ENCODE data around the gene USH1G.

The USH1G gene

DNA sequence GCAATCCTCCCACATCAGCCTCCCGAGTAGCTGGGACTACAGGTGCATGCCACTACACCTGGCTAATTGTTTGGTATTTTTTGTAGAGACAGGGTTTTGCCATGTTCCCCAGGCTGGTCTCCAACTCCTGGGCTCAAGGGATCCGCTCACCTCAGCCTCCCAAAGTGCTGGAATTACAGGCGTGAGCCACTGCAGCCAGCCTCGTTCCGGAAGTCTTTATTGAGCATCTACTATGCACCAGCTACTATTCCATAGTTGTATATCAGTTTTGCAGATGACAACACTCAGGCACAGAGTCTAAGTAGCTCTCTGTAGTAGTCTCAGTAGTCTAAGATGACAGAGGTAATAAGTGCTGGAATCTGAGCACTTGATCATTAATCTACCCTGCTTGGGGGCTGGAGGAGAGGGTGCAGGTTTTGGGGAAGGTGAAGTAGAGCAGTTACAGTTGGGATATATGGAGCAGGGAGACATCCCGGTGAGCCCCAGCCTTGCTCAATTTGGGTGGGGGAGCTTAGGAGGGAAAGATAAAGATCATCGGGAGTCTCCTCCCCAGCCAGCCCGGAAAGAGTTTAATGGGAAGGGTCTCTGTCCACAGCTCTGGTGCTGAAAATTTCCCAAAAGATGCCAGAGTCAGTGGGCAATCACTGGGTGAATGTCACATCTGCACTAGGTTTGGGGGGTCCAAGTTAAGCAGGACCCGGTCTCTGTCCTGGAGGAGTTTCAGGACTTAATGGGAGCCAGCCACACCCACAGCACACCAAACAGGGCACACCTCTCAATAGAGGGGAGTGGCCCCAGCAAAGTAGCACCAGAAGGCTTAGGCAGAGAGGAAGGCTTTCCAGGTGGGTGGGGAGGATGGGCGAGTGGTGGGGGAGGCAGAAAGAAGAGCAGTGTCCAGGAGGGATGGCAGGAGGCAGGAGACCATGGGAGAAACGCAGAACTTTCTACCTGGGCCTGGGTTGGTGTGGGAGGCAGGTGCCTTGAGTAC is 14.3 kb upstream of the USH1G start:
- H3K4me3 ChIP-seq (ENCODE audit: low read depth, low read length) = no peak overlapping the region
- TF ChIP-seq, protein P1, sequence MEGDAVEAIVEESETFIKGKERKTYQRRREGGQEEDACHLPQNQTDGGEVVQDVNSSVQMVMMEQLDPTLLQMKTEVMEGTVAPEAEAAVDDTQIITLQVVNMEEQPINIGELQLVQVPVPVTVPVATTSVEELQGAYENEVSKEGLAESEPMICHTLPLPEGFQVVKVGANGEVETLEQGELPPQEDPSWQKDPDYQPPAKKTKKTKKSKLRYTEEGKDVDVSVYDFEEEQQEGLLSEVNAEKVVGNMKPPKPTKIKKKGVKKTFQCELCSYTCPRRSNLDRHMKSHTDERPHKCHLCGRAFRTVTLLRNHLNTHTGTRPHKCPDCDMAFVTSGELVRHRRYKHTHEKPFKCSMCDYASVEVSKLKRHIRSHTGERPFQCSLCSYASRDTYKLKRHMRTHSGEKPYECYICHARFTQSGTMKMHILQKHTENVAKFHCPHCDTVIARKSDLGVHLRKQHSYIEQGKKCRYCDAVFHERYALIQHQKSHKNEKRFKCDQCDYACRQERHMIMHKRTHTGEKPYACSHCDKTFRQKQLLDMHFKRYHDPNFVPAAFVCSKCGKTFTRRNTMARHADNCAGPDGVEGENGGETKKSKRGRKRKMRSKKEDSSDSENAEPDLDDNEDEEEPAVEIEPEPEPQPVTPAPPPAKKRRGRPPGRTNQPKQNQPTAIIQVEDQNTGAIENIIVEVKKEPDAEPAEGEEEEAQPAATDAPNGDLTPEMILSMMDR (IDR thresholded peaks at IDR 0.05; ENCODE audit: borderline replicate concordance, insufficient read depth, low read depth, low read length) = no peak

DNA sequence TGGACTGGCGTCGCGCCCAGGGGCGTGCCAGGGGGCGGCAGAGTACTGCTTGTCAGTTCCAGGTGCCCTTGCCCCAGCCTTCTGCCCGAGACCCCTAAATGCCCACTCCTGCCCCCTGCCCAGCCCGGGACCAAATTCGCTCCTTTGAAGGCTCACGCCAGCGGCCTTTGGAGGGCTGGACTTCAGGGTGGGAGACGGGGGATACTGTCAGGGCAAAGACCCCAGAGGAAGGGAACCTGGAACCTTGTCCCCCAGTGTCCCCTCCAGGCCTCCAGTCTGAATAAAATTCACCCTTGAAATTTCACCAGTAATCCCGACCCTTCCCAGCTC is 13.4 kb upstream of the USH1G start:
- no peak overlapping the region for H3K4me3 ChIP-seq (ENCODE audit: low read depth, low read length)
- TF ChIP-seq, protein P1 (IDR thresholded peaks at IDR 0.05; ENCODE audit: borderline replicate concordance, insufficient read depth, low read depth, low read length) = no peak

DNA sequence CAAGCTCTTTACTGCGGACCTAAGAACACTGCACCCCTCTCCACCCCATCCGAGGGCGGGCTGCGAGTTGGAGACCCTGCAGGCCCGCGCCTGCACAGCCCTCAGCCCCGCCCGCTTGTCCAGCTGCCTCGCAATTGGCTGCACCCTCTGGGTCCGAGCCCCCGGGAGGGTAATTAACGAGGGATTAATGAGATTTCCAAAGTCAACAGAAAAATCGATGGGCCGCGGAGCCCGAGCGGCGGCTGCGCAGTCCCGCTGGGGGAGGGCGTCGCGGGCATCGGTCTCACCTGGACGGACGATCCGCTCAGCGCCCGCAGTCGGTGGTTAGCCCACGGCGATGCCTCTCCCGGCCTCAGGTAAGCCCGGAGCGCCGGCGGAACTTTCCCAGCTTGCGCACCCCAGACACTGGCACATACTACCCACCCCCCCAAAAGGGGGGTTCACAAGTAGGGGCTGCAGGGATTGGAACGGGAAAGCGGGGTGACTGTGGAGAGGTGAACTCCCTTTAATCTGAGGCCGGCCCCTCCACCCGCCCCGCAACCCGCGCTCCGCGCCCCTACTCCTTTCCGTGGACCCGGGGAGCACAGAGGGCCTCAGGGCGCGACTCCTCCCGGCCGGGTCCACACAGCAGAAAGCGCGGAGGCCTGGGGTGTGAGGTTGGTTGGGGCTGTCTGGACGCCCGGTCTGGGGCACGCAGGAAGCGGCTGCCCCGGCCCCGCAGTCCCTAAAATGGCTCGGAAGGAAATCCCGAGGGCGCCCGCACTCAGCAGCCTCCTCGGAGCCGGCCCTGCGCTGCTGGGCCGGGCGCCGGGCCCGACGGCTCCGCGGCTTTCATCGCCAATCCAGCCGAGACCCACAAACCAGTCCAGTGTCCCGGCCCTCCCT is 12.8 kb upstream of the USH1G start, which contains the start of gene OTOP3:
Gene OTOP3 (plus strand): TSS at position 314 of the 885 bp plus-strand sequence. CDS start 24 bp downstream, at position 338.
- TF ChIP-seq, protein P1 (IDR thresholded peaks at IDR 0.05; ENCODE audit: borderline replicate concordance, insufficient read depth, low read depth, low read length) = no peak
- H3K4me3 ChIP-seq (ENCODE audit: low read depth, low read length) = no peak within 1 kb of the TSS

DNA sequence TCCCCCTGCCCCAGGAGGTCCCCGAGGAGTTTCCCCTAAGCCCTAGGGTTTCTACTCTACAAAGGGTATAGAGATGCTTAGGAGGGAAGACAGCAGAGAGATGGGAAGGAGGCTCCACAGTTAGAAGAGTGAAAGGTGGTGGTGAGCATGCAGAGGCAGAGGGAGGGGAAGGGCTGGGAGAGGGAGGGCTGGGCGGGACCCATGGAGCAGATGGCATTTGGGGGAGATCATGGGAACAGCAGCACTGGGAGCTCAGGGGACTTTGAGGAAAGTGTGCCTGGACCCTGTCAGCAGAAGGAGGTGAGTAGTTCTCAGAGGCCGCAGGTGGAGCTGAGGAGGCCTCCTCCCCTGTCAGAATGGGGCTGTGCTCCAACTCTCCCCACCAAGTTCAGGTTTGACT is 12.0 kb upstream of the USH1G start:
- TF ChIP-seq, protein P1 (IDR thresholded peaks at IDR 0.05; ENCODE audit: borderline replicate concordance, insufficient read depth, low read depth, low read length) = no peak
- H3K4me3 ChIP-seq (ENCODE audit: low read depth, low read length) = no peak overlapping the region

DNA sequence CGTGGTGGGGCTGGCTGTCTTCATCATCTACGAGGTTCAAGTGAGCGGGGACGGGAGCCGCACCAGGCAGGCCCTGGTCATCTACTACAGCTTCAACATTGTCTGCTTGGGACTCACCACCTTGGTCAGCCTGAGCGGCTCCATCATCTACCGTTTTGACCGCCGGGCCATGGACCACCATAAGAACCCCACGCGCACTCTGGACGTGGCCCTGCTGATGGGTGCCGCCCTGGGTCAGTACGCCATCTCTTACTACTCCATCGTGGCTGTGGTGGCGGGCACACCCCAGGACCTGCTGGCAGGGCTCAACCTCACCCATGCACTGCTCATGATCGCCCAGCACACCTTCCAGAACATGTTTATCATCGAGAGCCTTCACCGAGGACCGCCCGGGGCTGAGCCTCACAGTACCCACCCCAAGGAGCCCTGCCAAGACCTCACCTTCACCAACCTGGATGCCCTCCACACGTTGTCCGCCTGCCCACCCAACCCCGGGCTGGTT is 7.5 kb upstream of the USH1G start:
- TF ChIP-seq, protein P1 (IDR thresholded peaks at IDR 0.05; ENCODE audit: borderline replicate concordance, insufficient read depth, low read depth, low read length) = no peak
- H3K4me3 ChIP-seq (ENCODE audit: low read depth, low read length) = no peak overlapping the region

DNA sequence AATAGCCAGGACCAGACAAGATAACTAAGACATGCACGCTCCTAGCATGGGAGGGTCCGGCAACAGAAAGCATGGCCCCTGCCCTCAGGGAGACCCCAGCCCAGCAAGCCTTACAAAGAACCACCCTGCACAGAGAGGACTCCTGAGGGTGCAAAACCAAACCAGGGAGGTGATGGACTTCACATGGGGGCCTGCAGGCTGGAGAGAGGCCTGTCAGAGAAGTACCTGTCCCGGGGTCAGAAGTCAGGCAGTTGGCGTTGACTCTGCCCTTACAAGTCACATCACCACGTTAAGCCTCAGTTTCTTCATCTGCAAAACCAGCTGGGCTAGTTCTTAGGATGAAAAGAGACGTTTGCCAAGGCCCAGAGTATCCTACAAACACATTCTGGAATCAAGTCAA is 5.7 kb upstream of the USH1G start:
- H3K4me3 ChIP-seq (ENCODE audit: low read depth, low read length) = no peak overlapping the region
- TF ChIP-seq, protein P1 (IDR thresholded peaks at IDR 0.05; ENCODE audit: borderline replicate concordance, insufficient read depth, low read depth, low read length) = no peak

Data from GM12875 (cell line).